Body of pancreas (tissue), 4 donors: ENCODE measurements around the gene SHOC1.

Experiments
- POLR2A ChIP-seq, 3 donors: fragments of 450-650 bp; IDR thresholded peaks; one replicate each; pipeline ENCODE4 v1.6.1; 2016; ENCODE audit warnings: antibody characterized with exemption in 3 of 3, mild to moderate bottlenecking in 2 of 3
- TF ChIP-seq, protein P1 (sequence below), 7 experiments: fragments of 450-650 bp in 4 of 7; fragments of 200-600 bp in 3 of 7; sonication (generic) in 3 of 7; IDR thresholded peaks; one replicate each; pipeline ENCODE4 v1.5.1; 2016 to 2019; ENCODE audit warnings: antibody characterized with exemption in 7 of 7

GRCh38 chr9:111819360-111819759 is 24.6 kb upstream of the SHOC1 start:
- TF ChIP-seq, protein P1, sequence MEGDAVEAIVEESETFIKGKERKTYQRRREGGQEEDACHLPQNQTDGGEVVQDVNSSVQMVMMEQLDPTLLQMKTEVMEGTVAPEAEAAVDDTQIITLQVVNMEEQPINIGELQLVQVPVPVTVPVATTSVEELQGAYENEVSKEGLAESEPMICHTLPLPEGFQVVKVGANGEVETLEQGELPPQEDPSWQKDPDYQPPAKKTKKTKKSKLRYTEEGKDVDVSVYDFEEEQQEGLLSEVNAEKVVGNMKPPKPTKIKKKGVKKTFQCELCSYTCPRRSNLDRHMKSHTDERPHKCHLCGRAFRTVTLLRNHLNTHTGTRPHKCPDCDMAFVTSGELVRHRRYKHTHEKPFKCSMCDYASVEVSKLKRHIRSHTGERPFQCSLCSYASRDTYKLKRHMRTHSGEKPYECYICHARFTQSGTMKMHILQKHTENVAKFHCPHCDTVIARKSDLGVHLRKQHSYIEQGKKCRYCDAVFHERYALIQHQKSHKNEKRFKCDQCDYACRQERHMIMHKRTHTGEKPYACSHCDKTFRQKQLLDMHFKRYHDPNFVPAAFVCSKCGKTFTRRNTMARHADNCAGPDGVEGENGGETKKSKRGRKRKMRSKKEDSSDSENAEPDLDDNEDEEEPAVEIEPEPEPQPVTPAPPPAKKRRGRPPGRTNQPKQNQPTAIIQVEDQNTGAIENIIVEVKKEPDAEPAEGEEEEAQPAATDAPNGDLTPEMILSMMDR (IDR thresholded peaks at IDR 0.05): no peak
- no peak for TF ChIP-seq POLR2A (IDR thresholded peaks at IDR 0.05)
